BE2C (cell line): ENCODE results near the gene CHD6.

ENCODE experiments used
- DNase-seq: peaks from one replicate; pipeline ENCODE4 v3.0.0-alpha.2; 2020
- H3K27me3 ChIP-seq: fragments of 250-450 bp; sonication (Bioruptor Pico); 2 replicates; pipeline ENCODE4 v1.5.1; 2020; ENCODE audit warnings: mild to moderate bottlenecking
- H3K36me3 ChIP-seq: fragments of 250-450 bp; sonication (Bioruptor Pico); 2 replicates; pipeline ENCODE4 v1.5.1; 2020; ENCODE audit warnings: mild to moderate bottlenecking
- H3K4me1 ChIP-seq: fragments of 250-450 bp; sonication (Bioruptor Pico); 2 replicates; pipeline ENCODE4 v1.5.1; 2020
- H3K4me3 ChIP-seq: 2 replicates; pipeline ENCODE4 v1.5.1; 2011; ENCODE audit warnings: low read depth, low read length
- H3K9me3 ChIP-seq: fragments of 250-450 bp; sonication (Bioruptor Pico); 2 replicates; pipeline ENCODE4 v1.5.1; 2020
- CTCF ChIP-seq: IDR thresholded peaks from 2 replicates; pipeline ENCODE4 v1.5.1; 2012; ENCODE audit warnings: mild to moderate bottlenecking, low read depth, low read length

The CHD6 gene

GRCh38 chr20:41380551-41381193 is 237.5 kb downstream of the CHD6 start:
- no peak for TF ChIP-seq CTCF
- H3K4me1 ChIP-seq = no peaks in the 10 kb centered on the region; the same call in 1 of the 2 replicates
- H3K9me3 ChIP-seq = no peaks in the 10 kb centered on the region
- no peaks in the 10 kb centered on the region for H3K27me3 ChIP-seq
- no peak for DNase-seq
- H3K4me3 ChIP-seq = no peak overlapping the region
- no peaks in the 10 kb centered on the region for H3K36me3 ChIP-seq

- no peaks in the 10 kb centered on the region for H3K27me3 ChIP-seq
- no peak for DNase-seq
- H3K36me3 ChIP-seq = no peaks in the 10 kb centered on the region
- H3K4me3 ChIP-seq = no peak overlapping the region
- peaks cover 2% of the 10 kb centered on the region for H3K4me1 ChIP-seq
- TF ChIP-seq CTCF = no peak
- no peaks in the 10 kb centered on the region for H3K9me3 ChIP-seq
These were observed 238.6 kb downstream of the CHD6 start for GRCh38 chr20:41379551-41379950.

GRCh38 chr20:41377275-41377674 is 240.9 kb downstream of the CHD6 start:
- Histone ChIP-seq H3K9me3 (no peaks in the 10 kb centered on the region), H3K4me3 (no peak overlapping the region), H3K36me3 (no peaks in the 10 kb centered on the region), H3K27me3 (no peaks in the 10 kb centered on the region), H3K4me1 (peaks cover 17% of the 10 kb centered on the region)
- no peak for TF ChIP-seq CTCF
- DNase-seq = no peak

GRCh38 chr20:41376349-41376748 is 241.8 kb downstream of the CHD6 start:
- Histone ChIP-seq H3K4me3 (no peak overlapping the region), H3K27me3 (no peaks in the 10 kb centered on the region), H3K36me3 (no peaks in the 10 kb centered on the region), H3K4me1 (peaks cover 17% of the 10 kb centered on the region), H3K9me3 (no peaks in the 10 kb centered on the region)
- no peak for TF ChIP-seq CTCF
- no peak for DNase-seq

- Histone ChIP-seq H3K4me3 (no peak overlapping the region), H3K9me3 (no peaks in the 10 kb centered on the region), H3K4me1 (peaks cover 17% of the 10 kb centered on the region), H3K27me3 (no peaks in the 10 kb centered on the region), H3K36me3 (no peaks in the 10 kb centered on the region)
- no peak for TF ChIP-seq CTCF
- DNase-seq = no peak
These were observed 242.3 kb downstream of the CHD6 start for GRCh38 chr20:41375846-41376245.

- no peak overlapping the region for H3K4me3 ChIP-seq
- H3K36me3 ChIP-seq = no peaks in the 10 kb centered on the region
- peaks cover 17% of the 10 kb centered on the region for H3K4me1 ChIP-seq
- no peaks in the 10 kb centered on the region for H3K9me3 ChIP-seq
- TF ChIP-seq CTCF = no peak
- no peaks in the 10 kb centered on the region for H3K27me3 ChIP-seq
- peak; percentile 34 for DNase-seq
These were observed 244.0 kb downstream of the CHD6 start for GRCh38 chr20:41373931-41374920.
